GM12801 (cell line): Measurements from ENCODE around the gene RREB1.

Experiments used
- TF ChIP-seq, protein P1 (sequence below): IDR thresholded peaks from one replicate; pipeline ENCODE4 v1.5.1; 2011; ENCODE audit warnings: control low read depth; ENCODE audit not compliant: insufficient read length; ENCODE audit errors: extremely low read depth

Gene RREB1

DNA sequence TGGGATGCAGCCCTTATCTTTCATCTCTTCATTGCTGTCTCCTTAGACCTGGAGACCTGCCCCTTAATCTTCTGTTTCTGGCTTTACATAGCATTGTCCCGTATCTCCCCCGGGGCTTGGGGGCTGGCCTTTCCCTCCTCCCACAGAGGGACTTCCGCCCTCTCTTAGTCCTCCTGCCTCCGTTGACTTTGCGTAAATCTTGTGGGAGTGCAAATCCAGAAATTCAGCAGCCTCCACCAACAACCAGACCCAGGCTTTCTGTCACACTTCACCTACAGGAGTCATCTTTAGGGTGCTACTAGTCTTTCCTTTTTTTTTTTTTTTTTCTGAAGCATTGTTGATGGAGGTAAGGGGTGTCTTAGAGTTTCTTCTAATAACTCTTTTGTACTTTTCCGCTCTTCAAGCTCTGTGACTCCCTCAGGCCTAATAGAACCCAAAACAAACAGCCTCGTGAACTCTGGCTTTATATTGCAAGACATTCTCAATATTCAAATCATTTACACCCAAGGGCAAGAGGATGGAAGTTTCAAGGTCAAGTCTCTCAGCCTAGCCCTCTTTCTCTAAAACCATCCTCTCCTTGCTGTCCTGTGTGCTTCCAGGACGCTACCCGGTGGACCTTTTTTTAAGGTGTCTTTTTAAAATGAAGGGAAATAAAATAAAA, 66.2 kb downstream of the RREB1 start:
- TF ChIP-seq, protein P1, sequence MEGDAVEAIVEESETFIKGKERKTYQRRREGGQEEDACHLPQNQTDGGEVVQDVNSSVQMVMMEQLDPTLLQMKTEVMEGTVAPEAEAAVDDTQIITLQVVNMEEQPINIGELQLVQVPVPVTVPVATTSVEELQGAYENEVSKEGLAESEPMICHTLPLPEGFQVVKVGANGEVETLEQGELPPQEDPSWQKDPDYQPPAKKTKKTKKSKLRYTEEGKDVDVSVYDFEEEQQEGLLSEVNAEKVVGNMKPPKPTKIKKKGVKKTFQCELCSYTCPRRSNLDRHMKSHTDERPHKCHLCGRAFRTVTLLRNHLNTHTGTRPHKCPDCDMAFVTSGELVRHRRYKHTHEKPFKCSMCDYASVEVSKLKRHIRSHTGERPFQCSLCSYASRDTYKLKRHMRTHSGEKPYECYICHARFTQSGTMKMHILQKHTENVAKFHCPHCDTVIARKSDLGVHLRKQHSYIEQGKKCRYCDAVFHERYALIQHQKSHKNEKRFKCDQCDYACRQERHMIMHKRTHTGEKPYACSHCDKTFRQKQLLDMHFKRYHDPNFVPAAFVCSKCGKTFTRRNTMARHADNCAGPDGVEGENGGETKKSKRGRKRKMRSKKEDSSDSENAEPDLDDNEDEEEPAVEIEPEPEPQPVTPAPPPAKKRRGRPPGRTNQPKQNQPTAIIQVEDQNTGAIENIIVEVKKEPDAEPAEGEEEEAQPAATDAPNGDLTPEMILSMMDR: no peak

DNA sequence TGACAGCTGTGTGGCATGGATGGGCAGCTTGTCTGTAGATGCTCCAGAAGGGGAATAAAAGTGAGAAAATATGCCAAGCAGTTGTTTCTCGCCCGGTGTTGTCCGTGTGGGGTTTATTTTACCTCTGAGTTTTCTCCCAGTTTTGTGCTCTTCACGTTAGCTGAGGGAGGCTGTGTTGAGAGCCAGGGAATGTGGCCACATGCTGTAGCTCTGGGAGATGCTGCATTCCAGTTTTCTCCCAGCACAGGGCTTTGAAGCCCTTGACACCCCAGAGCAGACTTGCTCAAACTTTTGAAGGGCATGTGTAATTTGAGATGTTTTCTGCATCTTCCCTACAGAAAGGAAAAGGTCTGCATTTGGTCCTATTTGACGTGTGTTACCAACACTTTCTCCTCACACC, 67.7 kb downstream of the RREB1 start:
- TF ChIP-seq, protein P1: no peak

DNA sequence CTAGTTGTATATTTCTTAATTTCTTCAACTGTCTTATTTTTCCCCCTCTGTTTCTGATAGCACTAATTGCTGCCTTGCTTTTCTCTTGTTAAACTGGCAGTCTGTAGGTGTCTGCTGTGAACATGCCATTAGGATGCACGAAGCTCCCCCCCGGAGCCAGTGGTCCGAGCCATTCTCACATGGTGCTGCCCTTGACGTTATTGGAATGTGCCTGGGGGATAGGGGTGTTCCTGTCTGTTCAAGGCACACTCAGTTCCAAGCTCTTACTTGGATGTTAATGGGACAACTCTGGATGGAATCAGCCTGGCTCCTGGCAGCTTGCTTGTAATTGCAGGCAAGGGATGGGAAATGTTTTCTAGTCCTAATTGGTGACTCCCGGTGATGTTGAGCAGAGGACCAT, 68.4 kb downstream of the RREB1 start:
- TF ChIP-seq, protein P1: no peak

DNA sequence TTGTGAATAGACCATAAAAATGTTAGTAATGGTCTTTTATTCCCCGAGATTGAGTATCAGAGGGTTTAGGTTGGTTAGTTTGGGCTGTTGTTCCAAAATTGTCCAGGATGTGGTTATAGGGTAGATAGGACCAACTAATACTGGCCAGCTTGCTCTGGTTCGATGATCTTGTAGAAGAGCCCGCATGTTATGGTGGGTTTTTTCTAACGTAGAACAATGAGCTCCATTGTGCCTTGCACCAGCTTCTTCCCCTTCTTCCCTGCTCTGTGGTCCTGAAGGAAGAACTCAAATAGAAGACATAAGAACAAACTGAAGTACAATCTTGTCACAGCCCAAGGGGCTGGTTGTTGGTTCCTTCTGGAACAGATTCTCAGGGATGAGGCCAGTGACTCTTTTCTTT, 70.5 kb downstream of the RREB1 start:
- TF ChIP-seq, protein P1: no peak

DNA sequence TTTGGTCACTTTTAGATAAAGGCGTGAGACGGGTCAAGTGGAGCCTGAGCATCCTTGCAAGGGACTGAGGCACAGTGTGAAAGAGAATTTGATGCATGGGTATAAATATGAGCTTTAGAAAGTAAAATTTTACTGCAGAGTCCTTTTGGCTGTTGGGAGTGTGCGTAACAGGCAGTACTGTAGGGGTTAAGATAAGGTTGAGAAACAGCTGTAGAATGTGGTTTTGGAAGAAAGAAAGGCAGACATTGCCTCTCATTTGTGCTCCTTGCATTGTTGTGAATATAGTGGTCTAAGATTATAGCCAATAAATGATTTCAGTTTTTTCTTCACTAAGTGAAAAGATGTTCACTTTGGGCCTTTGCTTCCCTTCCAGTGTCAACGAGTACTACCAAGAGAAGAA, 73.0 kb downstream of the RREB1 start:
- TF ChIP-seq, protein P1: no peak

DNA sequence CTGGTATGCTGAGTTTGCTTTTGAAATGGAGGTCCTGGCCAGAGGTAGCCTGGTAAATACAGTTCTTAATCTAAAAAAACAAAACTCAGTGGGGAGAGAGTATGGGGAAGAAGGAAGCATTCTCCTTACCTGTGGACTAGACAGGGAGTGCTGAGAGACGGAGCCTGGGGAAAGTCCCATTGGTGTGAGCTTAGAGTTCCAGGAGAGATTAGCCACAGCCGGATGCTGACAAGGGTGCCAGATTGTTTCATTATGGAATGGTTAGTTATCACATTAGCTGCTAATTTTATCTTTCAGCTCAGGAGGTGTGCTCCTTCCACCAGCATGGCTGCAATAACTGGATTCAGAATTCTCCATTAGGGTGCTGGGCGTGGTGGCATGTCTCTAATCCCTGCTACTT, 75.9 kb downstream of the RREB1 start:
- TF ChIP-seq, protein P1: no peak

DNA sequence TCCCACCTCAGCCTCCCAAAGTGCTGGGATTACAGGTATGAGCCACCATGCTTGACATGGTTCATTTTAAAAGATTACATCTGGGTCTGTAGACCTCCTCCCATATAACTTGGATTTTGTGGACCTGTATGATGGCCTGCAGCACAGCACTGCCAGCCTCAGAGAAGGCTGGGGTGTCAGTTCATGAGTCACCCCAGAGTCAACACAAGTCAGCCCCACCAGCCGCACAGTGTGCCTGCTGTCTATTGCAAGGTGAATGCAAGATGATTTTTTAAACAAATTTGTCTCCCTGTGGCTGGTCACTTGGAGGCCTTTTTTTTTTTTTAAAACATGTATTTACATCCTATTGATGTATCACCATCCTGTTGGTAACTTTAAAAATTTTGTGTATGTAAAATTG, 76.7 kb downstream of the RREB1 start:
- TF ChIP-seq, protein P1: no peak
